Loucy (cell line): ENCODE results near the gene SLC22A4.

ENCODE experiments used
- H2AFZ ChIP-seq: fragments of 200-600 bp; sonication (generic); 2 replicates; pipeline ENCODE4 v1.6.0; 2016; ENCODE audit warnings: antibody characterized with exemption, mild to moderate bottlenecking, low read length, moderate library complexity
- H3F3A ChIP-seq: fragments of 200-600 bp; 2 replicates; pipeline ENCODE4 v1.6.0; 2016; ENCODE audit warnings: antibody characterized with exemption, low read depth, mild to moderate bottlenecking
- H3K27me3 ChIP-seq: fragments of 200-600 bp; sonication (generic); 2 replicates; pipeline ENCODE4 v1.6.1; 2014; ENCODE audit warnings: low read length, mild to moderate bottlenecking; ENCODE audit not compliant: insufficient read depth, poor library complexity, severe bottlenecking
- H3K36me3 ChIP-seq: fragments of 200-600 bp; sonication (generic); 2 replicates; pipeline ENCODE4 v1.6.1; 2016; ENCODE audit warnings: low read length; ENCODE audit not compliant: insufficient read depth
- H3K4me1 ChIP-seq: fragments of 200-600 bp; sonication (generic); 2 replicates; pipeline ENCODE4 v1.5.1; 2014; ENCODE audit warnings: low read length, mild to moderate bottlenecking; ENCODE audit not compliant: insufficient read depth, poor library complexity, severe bottlenecking
- H3K4me2 ChIP-seq: fragments of 200-600 bp; sonication (generic); 2 replicates; pipeline ENCODE4 v1.6.0; 2014; ENCODE audit warnings: antibody characterized with exemption, low read length, low read depth, mild to moderate bottlenecking; ENCODE audit not compliant: poor library complexity, severe bottlenecking
- H3K4me3 ChIP-seq: fragments of 200-600 bp; sonication (generic); 2 replicates; pipeline ENCODE4 v1.5.1; 2014; ENCODE audit warnings: low read length, mild to moderate bottlenecking, mixed read lengths; ENCODE audit not compliant: poor library complexity, severe bottlenecking
- H3K79me2 ChIP-seq: fragments of 200-600 bp; sonication (generic); 2 replicates; pipeline ENCODE4 v1.6.1; 2014; ENCODE audit warnings: low read length; ENCODE audit not compliant: insufficient read depth
- H3K9ac ChIP-seq: fragments of 200-600 bp; sonication (generic); 2 replicates; pipeline ENCODE4 v1.6.0; 2014; ENCODE audit warnings: mild to moderate bottlenecking, low read depth, low read length, moderate library complexity; ENCODE audit not compliant: poor library complexity, severe bottlenecking
- H3K9me2 ChIP-seq: fragments of 200-600 bp; sonication (generic); replicated peaks from 2 replicates; pipeline ENCODE4 v1.6.1; 2016; ENCODE audit warnings: low read depth, low read length, mixed read lengths
- H3K9me3 ChIP-seq: fragments of 200-600 bp; sonication (generic); 2 replicates; pipeline ENCODE4 v1.6.1; 2014; ENCODE audit warnings: mild to moderate bottlenecking, antibody characterized with exemption, low read length, low read depth; ENCODE audit not compliant: insufficient read depth
- H4K20me1 ChIP-seq: fragments of 200-600 bp; sonication (generic); 2 replicates; pipeline ENCODE4 v1.6.0; 2014; ENCODE audit warnings: antibody characterized with exemption, low read length, mild to moderate bottlenecking; ENCODE audit not compliant: insufficient read depth, poor library complexity, severe bottlenecking
- CTCF ChIP-seq: fragments of 200-600 bp; sonication (generic); conservative IDR thresholded peaks from 2 replicates; pipeline ENCODE4 v1.5.1; 2014; ENCODE audit warnings: mild to moderate bottlenecking, antibody characterized with exemption, low read length
- EZH2phosphoT487 ChIP-seq: fragments of 200-600 bp; IDR thresholded peaks from 2 replicates; pipeline ENCODE4 v1.6.1; 2018; ENCODE audit warnings: antibody characterized with exemption, mild to moderate bottlenecking, moderate library complexity, borderline replicate concordance

The SLC22A4 gene

GRCh38 chr5:132383261-132383660 is 89.1 kb downstream of the SLC22A4 start:
- H2AFZ ChIP-seq: no peak overlapping the region
- H3K4me1 ChIP-seq: peaks cover 11% of the 10 kb centered on the region
- TF ChIP-seq CTCF (no peak), EZH2phosphoT487 (no peak)
- no peak overlapping the region for H3K4me3 ChIP-seq
- no peak overlapping the region for H3K4me2 ChIP-seq
- no peaks in the 10 kb centered on the region for H3K79me2 ChIP-seq
- no peaks in the 10 kb centered on the region for H3K27me3 ChIP-seq
- no peaks in the 10 kb centered on the region for H4K20me1 ChIP-seq
- no peaks in the 10 kb centered on the region for H3K9me2 ChIP-seq
- no peaks in the 10 kb centered on the region for H3K9me3 ChIP-seq
- H3K9ac ChIP-seq: no peak overlapping the region
- H3F3A ChIP-seq: no peaks in the 10 kb centered on the region
- H3K36me3 ChIP-seq: no peaks in the 10 kb centered on the region

DNA sequence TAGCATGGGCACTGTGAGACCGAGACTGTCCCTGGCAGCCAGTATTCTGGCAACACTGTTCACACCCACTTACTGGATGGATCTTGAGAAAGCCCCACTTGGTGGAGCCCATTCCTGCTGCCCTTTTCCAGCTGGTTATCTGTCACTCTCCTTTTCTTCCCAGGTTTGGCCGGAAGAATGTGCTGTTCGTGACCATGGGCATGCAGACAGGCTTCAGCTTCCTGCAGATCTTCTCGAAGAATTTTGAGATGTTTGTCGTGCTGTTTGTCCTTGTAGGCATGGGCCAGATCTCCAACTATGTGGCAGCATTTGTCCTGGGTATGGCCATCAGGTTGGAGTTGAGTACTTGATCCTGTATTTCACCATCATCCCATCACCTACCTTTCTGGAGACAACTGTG is 89.8 kb downstream of the SLC22A4 start:
- H3K27me3 ChIP-seq: no peaks in the 10 kb centered on the region
- H3K79me2 ChIP-seq: no peaks in the 10 kb centered on the region
- peaks cover 11% of the 10 kb centered on the region for H3K4me1 ChIP-seq
- H3K9me3 ChIP-seq: no peaks in the 10 kb centered on the region
- no peaks in the 10 kb centered on the region for H3K9me2 ChIP-seq
- H3K9ac ChIP-seq: no peak overlapping the region
- no peak overlapping the region for H3K4me2 ChIP-seq
- no peaks in the 10 kb centered on the region for H3K36me3 ChIP-seq
- no peaks in the 10 kb centered on the region for H3F3A ChIP-seq
- H2AFZ ChIP-seq: no peak overlapping the region
- no peak overlapping the region for H3K4me3 ChIP-seq
- TF ChIP-seq EZH2phosphoT487: no peak
- no peak for TF ChIP-seq CTCF
- no peaks in the 10 kb centered on the region for H4K20me1 ChIP-seq

GRCh38 chr5:132384506-132385050 is 90.4 kb downstream of the SLC22A4 start:
- H3K9ac ChIP-seq: no peak overlapping the region
- TF ChIP-seq CTCF: no peak
- TF ChIP-seq EZH2phosphoT487: no peak

More at GRCh38 chr5:132384506-132385050, 90.4 kb downstream of the SLC22A4 start:
- no peak overlapping the region for H3K4me2 ChIP-seq
- H3K4me1 ChIP-seq: peaks cover 17% of the 10 kb centered on the region
- H3F3A ChIP-seq: no peaks in the 10 kb centered on the region
- no peaks in the 10 kb centered on the region for H4K20me1 ChIP-seq
- no peaks in the 10 kb centered on the region for H3K9me2 ChIP-seq
- no peaks in the 10 kb centered on the region for H3K36me3 ChIP-seq
- no peak overlapping the region for H2AFZ ChIP-seq
- H3K27me3 ChIP-seq: no peaks in the 10 kb centered on the region
- no peak overlapping the region for H3K4me3 ChIP-seq
- H3K79me2 ChIP-seq: no peaks in the 10 kb centered on the region
- no peaks in the 10 kb centered on the region for H3K9me3 ChIP-seq
